Transverse colon (tissue), 4 donors: ENCODE results near the gene OARD1. TPM values are rescaled to one million over a fixed set of nuclear protein-coding genes. Genes with fewer than 3 reads are reported as not detected.

ENCODE experiments used
- DNase-seq: peaks from one replicate; pipeline ENCODE4 v3.0.0-alpha.2; 2019
- H3K27ac ChIP-seq, 4 donors: fragments of 200-600 bp; sonication (generic); 2 replicates each; pipeline ENCODE4 v1.5.1; 2016 to 2018; ENCODE audit warnings: inconsistent platforms in 4 of 4
- H3K27me3 ChIP-seq: fragments of 200-600 bp; sonication (generic); 2 replicates; pipeline ENCODE4 v1.5.1; 2017; ENCODE audit warnings: inconsistent platforms
- H3K36me3 ChIP-seq, 4 donors: fragments of 200-600 bp; sonication (generic); 2 replicates each; pipeline ENCODE4 v1.5.1; 2017 to 2019; ENCODE audit warnings: inconsistent platforms in 4 of 4
- H3K4me1 ChIP-seq, 4 donors: fragments of 200-600 bp; sonication (generic); 2 replicates each; pipeline ENCODE4 v1.5.1; 2017 to 2020; ENCODE audit warnings: inconsistent platforms in 4 of 4
- H3K4me3 ChIP-seq, 4 donors: fragments of 200-600 bp; sonication (generic); 1 replicate in 1 of 4; 2 replicates in 3 of 4; pipeline versions ENCODE4 v1.5.1 to v1.6.1; 2017 to 2019; ENCODE audit warnings: inconsistent platforms in 4 of 4
- H3K9me3 ChIP-seq, 2 donors: fragments of 200-600 bp; sonication (generic); 2 replicates each; pipeline ENCODE4 v1.5.1; 2017 to 2019; ENCODE audit warnings: inconsistent platforms in 2 of 2
- EP300 ChIP-seq: sonication (generic); formaldehyde crosslinking; IDR thresholded peaks from one replicate; pipeline ENCODE4 v1.6.1; 2017; ENCODE audit warnings: antibody characterized with exemption, low read depth
- POLR2A ChIP-seq: fragments of 450-650 bp; IDR thresholded peaks from one replicate; pipeline ENCODE4 v1.6.1; 2016; ENCODE audit warnings: antibody characterized with exemption, mild to moderate bottlenecking, moderate library complexity
- POLR2AphosphoS5 ChIP-seq, 3 donors: sonication (generic); formaldehyde crosslinking; IDR thresholded peaks; one replicate each; pipeline ENCODE4 v1.6.1; 2016; ENCODE audit warnings: antibody characterized with exemption in 3 of 3
- WGBS, 2 donors: methylation state at CpG; one replicate each; pipeline ENCODE4 v1.1.5; 2018; ENCODE audit warnings: low coverage in 1 of 2; 5-methylcytosine and 5-hydroxymethylcytosine counted together
- in situ Hi-C, 4 donors: fragments of 200-750 bp; cut with MboI; loops; one replicate each; pipeline versions ENCODE4 v1.15.0 to v1.15.1; 2017; ENCODE audit warnings: low sequenced_read_pairs in 3 of 4, low pct_ligation_motif_present in 1 of 4, low pct_unique_long_range_greater_than_20kb in 1 of 4
- intact Hi-C: fragments of 100-400 bp; cut with DNase I; formaldehyde crosslinking; loops from one replicate; pipeline ENCODE4 v1.15.1; 2023; ENCODE audit warnings: low total_unique reads
- total RNA-seq, 4 donors: library from RNA; depleted of rRNA; stranded (reverse); fragments of >200 nt; gene quantifications; one replicate each; pipeline ENCODE4 v1.1.0, GENCODE V29; 2016
- TF ChIP-seq, protein P1 (sequence below), 5 experiments: fragments of 200-600 bp in 3 of 5; fragments of 450-650 bp in 2 of 5; sonication (generic) in 3 of 5; IDR thresholded peaks; 1 replicate in 2 of 5; 2 replicates in 3 of 5; pipeline ENCODE4 v1.5.1; 2016 to 2017; ENCODE audit warnings: antibody characterized with exemption in 5 of 5, inconsistent platforms in 3 of 5, mild to moderate bottlenecking in 2 of 5, moderate library complexity in 1 of 5

OARD1 gene
- total RNA-seq, 4 donors from 2014 or later, result 1.4 to 27.6 (median 13.7) TPM

DNA sequence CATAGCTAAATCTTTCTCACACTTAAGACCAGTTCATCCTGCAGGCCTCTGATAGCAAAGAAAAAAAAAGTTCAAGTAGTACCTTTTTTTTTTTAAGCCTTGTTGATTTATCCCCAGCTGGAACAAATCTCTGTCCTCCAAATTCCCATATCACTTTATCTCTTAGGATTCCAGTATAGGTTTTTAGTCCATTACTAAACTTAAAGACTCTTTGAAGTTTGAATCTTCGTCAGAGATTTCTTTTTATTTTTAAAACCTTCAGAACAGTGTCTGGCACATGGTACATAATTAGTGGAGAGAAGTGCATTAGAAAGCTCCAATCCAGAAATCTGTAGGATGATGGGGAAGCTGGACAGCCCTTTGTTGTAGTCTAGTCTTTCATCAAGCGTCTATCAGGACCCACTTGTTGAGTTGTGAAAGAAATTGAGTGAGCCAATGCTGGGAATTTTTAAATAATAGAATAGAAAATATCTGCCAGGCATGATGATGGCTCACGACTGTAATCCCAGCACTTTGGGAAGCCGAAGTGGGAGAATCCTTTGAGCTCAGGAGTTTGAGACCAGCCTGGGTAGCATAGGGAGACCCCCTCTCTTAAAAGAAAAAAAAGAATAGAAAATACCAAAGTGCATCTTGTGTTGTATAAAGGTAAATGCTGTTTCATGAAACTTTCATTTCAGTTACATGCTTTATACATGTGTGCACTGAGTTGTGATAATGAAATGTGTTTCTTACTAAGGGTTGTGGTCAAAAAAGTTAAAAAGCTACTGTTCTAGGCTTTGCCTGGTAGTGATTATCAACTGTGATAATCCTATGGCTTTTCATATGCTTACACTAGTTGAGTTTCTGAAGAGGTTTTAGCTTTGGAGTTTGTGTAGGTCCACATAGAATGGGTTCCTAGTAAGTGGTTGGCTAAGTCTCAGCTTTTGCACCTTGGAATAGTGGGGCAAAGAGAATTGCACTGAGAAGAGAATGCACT is 3.8 kb upstream of the OARD1 start:
- in situ Hi-C loops, result loop anchor here in 1 of 4 donors (25.0 kb wide), 1 partner anchor 236 kb away; no protein-coding TSS in a partner anchor
- WGBS, 2 donors, result 77 to 90% methylated on average over 4 of the region's 4 CpGs
- intact Hi-C loops, result no loop called here
- TF ChIP-seq POLR2AphosphoS5 (IDR thresholded peaks at IDR 0.05) (no peak), EP300 (no peak), POLR2A (no peak)
- TF ChIP-seq, protein P1, sequence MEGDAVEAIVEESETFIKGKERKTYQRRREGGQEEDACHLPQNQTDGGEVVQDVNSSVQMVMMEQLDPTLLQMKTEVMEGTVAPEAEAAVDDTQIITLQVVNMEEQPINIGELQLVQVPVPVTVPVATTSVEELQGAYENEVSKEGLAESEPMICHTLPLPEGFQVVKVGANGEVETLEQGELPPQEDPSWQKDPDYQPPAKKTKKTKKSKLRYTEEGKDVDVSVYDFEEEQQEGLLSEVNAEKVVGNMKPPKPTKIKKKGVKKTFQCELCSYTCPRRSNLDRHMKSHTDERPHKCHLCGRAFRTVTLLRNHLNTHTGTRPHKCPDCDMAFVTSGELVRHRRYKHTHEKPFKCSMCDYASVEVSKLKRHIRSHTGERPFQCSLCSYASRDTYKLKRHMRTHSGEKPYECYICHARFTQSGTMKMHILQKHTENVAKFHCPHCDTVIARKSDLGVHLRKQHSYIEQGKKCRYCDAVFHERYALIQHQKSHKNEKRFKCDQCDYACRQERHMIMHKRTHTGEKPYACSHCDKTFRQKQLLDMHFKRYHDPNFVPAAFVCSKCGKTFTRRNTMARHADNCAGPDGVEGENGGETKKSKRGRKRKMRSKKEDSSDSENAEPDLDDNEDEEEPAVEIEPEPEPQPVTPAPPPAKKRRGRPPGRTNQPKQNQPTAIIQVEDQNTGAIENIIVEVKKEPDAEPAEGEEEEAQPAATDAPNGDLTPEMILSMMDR (IDR thresholded peaks at IDR 0.05), result no peak
- no peak for DNase-seq
- no peaks in the 10 kb centered on the region for H3K9me3 ChIP-seq
- no peaks in the 10 kb centered on the region for H3K27me3 ChIP-seq
- H3K4me1 ChIP-seq, result peaks cover 10 to 49% (median 32%) of the 10 kb centered on the region in 4 donors
- H3K27ac ChIP-seq, result no peak overlapping the region
- peaks cover 0 to 21% (median 1%) of the 10 kb centered on the region in 4 donors for H3K36me3 ChIP-seq
- H3K4me3 ChIP-seq, result no peak overlapping the region

DNA sequence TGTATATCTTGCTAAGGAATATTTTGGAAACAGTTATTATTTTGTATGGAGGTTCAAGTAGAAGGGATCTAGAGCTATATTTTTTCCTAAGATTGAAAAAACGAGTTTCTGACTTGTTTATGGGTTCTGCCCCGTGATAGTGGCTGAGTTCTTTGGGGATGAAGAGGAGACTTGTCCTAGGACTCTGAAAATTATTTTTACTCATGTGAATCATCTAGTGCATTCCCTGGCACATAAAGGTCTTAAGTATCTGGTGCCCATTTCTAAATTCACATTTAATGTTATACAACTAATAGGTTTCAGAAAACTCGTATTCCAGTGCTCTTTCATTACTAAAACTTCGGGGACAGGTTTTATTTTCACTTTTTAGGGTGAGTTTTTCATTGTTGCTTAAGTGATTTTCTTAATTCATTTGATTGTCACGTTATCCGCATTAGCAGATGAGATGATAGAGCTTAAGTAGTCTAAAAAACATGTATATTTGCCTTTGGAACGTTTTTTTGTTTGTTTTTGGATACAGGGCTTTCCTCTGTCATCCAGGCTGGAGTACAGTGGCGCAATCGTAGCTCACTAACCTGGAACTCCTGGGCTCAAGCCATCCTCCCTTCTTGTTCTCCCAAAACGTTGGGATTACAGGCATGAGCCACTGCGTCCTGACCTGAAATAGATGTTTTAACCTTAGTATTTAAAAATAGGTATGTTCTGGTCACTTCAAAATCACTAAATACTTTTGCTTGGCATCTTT is 2.7 kb upstream of the OARD1 start:
- Histone ChIP-seq H3K27me3 (no peaks in the 10 kb centered on the region), H3K36me3 (peaks cover 0 to 12% (median under 1%) of the 10 kb centered on the region in 4 donors), H3K4me3 (peak overlapping the region in 3 of 4 donors; percentile 81 to 95 (median 89)), H3K4me1 (peaks cover 18 to 57% (median 38%) of the 10 kb centered on the region in 4 donors), H3K27ac (peak overlapping the region; percentile 98 to 100 (median 99)), H3K9me3 (no peaks in the 10 kb centered on the region)
- WGBS, 2 donors, result 30 to 32% methylated on average over 11 of the region's 11 CpGs
- TF ChIP-seq POLR2A, result no peak
- no peak for TF ChIP-seq EP300
- in situ Hi-C loops (loop anchor here in 1 of 4 donors (25.0 kb wide), 1 partner anchor 237 kb away; no protein-coding TSS in a partner anchor), intact Hi-C loops (no loop called here)
- no peak for DNase-seq

DNA sequence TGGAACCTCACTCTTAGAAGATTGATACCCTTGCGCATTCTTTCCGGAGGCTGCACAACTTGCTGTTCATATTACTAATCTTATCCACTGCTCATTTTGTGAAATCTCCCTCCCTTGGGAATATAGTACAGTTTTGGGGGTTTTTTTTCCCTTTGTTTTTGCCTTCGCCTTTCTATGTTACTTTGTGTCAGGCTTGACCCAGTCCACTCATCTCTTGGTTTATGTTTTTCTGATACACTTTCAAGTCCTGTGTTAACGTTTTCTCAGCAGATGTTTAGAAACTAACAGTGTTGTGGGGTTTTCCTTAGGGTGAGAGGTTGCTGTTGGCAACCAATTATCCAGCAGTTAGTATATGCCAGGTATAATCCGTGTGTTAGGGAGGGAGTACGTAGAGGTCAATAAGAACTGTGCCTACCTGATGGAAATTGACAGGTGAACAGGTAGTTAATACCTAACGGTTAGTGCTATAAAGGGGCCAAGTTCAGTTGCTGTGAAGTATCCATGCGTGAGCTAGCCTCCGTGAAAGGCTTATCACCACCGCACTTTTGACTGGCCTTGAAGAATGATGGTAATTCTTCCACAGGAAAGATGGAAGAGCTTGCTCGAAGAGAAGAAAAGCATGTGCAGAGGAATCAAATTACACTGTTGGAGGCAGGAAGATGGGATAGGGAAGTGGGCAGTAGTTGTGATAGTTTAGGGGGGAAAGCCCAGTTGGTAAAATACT is 2.0 kb upstream of the OARD1 start:
- TF ChIP-seq EP300 (no peak), POLR2AphosphoS5 (IDR thresholded peaks at IDR 0.05) (no peak), POLR2A (no peak)
- TF ChIP-seq, protein P1 (IDR thresholded peaks at IDR 0.05), result no peak
- H3K27ac ChIP-seq, result peak overlapping the region; percentile 98 to 100 (median 99)
- peaks cover 18 to 57% (median 38%) of the 10 kb centered on the region in 4 donors for H3K4me1 ChIP-seq
- 1 to 3% methylated on average over 8 to 11 of the region's 11 CpGs for WGBS, 2 donors
- H3K36me3 ChIP-seq, result peaks cover 0 to 9% (median 3%) of the 10 kb centered on the region in 4 donors
- H3K9me3 ChIP-seq, result no peaks in the 10 kb centered on the region
- DNase-seq, result no peak
- peak overlapping the region; percentile 75 to 95 (median 85) for H3K4me3 ChIP-seq
- intact Hi-C loops (no loop called here), in situ Hi-C loops (no loop called here)
- no peaks in the 10 kb centered on the region for H3K27me3 ChIP-seq

DNA sequence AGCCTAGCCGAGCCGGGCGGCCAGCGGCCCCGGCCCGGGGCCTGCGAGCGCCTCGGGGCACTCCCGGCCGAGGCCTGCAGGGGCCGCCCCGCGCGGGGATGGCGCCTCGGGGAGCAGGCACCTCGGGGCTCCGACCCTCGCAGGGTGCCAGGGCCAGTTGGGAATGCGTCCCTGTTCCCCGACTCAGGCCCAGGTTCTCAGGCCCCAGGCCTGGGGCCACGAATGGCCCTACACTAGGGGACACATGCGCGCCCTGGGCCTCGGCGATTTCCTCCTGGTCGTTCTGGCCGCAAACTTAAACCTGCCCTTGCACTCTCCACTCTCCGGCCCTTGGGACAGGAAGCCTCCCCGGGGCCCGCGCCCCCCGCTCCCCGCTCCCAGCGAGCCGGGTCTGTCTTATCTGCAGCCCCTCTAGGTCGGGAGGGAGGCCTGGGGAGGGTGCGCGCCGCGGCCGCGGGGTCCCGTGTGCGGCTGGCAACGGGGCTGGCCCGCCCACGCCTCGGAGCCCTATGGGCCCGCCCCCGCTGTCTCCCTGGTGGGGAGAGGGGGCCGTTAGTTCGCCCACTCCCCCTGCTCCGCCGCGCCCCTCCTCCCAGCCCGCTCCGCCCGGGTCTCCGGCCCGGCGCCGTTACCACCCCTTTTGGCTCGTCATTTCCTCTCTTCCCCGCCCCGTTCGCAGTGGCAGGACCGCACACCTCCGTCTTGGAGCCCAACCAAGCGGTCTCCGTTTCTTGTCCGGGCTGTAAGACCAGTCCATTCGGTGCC is 1.2 kb upstream of the OARD1 start:
- intact Hi-C loops, result no loop called here
- DNase-seq, result peak; percentile 91
- WGBS, 2 donors, result 0 to 5% methylated on average over 4 to 36 of the region's 74 CpGs
- H3K4me3 ChIP-seq, result peak overlapping the region; percentile 75 to 95 (median 85)
- H3K27me3 ChIP-seq, result no peaks in the 10 kb centered on the region
- TF ChIP-seq POLR2AphosphoS5 (IDR thresholded peaks at IDR 0.05) (peak; percentile 89 to 91 (median 90)), POLR2A (peak; percentile 78), EP300 (no peak)
- TF ChIP-seq, protein P1 (IDR thresholded peaks at IDR 0.05), result peak; percentile 21 to 53 (median 43)
- peak overlapping the region; percentile 98 to 100 (median 99) for H3K27ac ChIP-seq
- H3K4me1 ChIP-seq, result peaks cover 18 to 57% (median 38%) of the 10 kb centered on the region in 4 donors
- peaks cover 0 to 9% (median 3%) of the 10 kb centered on the region in 4 donors for H3K36me3 ChIP-seq
- in situ Hi-C loops, result no loop called here
- no peaks in the 10 kb centered on the region for H3K9me3 ChIP-seq
